ENCODE measurements around the gene ENTPD5. TPM values are rescaled to one million over a fixed set of nuclear protein-coding genes. Genes with fewer than 3 reads are reported as not detected.

The ENTPD5 gene
- total RNA-seq, 4 donors from 2014 or later: 8.1 to 12.6 (median 10.0) TPM

DNA sequence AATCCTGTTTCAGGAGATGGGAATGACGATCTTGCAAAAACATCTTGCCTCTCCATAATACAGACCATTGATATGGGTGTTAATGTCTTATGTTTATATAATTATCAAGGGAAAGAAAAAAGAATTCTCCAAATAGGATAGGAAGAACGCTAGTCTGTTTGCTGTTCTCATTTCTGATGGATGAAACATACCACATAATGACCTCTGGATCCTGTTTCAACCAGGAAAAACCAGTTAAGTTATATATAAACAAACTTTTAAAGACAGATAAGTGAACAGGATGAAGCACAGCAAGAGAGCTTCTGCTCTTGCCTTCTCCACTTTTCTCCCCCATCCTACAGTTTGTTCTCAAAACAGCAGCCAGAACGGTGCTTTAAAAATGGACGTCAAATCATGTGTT is 41.2 kb downstream of the ENTPD5 start:
- no peaks in the 10 kb centered on the region for H3K36me3 ChIP-seq

DNA sequence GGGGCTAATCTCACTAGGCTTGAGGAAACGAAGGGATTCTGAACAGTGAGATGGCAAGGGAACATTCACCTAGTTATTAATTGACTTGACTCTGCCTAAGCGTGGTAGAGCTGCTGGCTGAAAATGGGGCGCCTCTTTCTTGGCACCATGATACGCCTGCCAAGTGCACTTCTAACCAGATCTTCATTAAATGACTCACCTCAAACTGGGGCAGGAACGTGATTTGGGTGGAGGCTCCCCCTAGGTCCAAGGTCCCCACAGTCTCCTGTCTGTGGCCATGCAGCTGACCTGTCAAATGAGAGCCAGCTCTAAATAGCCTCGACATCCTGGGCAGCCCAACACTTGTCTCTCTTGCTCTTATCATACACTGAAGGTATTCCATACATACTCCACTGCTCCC is 43.0 kb downstream of the ENTPD5 start:
- H3K4me1 ChIP-seq: peaks cover 0 to 7% of the 10 kb centered on the region in 2 donors
- no peak overlapping the region for H3K4me3 ChIP-seq (replicated peaks in 1 of 3)
- no peak for TF ChIP-seq POLR2A (IDR thresholded peaks at IDR 0.05)
- TF ChIP-seq, protein P1, sequence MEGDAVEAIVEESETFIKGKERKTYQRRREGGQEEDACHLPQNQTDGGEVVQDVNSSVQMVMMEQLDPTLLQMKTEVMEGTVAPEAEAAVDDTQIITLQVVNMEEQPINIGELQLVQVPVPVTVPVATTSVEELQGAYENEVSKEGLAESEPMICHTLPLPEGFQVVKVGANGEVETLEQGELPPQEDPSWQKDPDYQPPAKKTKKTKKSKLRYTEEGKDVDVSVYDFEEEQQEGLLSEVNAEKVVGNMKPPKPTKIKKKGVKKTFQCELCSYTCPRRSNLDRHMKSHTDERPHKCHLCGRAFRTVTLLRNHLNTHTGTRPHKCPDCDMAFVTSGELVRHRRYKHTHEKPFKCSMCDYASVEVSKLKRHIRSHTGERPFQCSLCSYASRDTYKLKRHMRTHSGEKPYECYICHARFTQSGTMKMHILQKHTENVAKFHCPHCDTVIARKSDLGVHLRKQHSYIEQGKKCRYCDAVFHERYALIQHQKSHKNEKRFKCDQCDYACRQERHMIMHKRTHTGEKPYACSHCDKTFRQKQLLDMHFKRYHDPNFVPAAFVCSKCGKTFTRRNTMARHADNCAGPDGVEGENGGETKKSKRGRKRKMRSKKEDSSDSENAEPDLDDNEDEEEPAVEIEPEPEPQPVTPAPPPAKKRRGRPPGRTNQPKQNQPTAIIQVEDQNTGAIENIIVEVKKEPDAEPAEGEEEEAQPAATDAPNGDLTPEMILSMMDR (IDR thresholded peaks at IDR 0.05): no peak
- H3K36me3 ChIP-seq: no peaks in the 10 kb centered on the region
- H3K27ac ChIP-seq: no peak overlapping the region
- no peak for DNase-seq
- H3K27me3 ChIP-seq: no peaks in the 10 kb centered on the region
- intact Hi-C loops (cut with DNase I): no loop called here
- no peaks in the 10 kb centered on the region for H3K9me3 ChIP-seq
- 76 to 91% methylated on average over 3 to 6 of the region's 6 CpGs for WGBS, 2 donors

More for the DNA sequence above, 41.2 kb downstream of the ENTPD5 start:
- no peak overlapping the region for H3K27ac ChIP-seq
- no peaks in the 10 kb centered on the region for H3K9me3 ChIP-seq
- intact Hi-C loops (cut with DNase I): no loop called here
- no peak overlapping the region for H3K4me3 ChIP-seq (replicated peaks in 1 of 3)
- no peak for DNase-seq
- peaks cover 0 to 7% of the 10 kb centered on the region in 2 donors for H3K4me1 ChIP-seq
- 60 to 65% methylated on average over 4 of the region's 4 CpGs for WGBS, 2 donors
- TF ChIP-seq POLR2A (IDR thresholded peaks at IDR 0.05): no peak
- TF ChIP-seq, protein P1 (IDR thresholded peaks at IDR 0.05): no peak
- H3K27me3 ChIP-seq: no peaks in the 10 kb centered on the region

DNA sequence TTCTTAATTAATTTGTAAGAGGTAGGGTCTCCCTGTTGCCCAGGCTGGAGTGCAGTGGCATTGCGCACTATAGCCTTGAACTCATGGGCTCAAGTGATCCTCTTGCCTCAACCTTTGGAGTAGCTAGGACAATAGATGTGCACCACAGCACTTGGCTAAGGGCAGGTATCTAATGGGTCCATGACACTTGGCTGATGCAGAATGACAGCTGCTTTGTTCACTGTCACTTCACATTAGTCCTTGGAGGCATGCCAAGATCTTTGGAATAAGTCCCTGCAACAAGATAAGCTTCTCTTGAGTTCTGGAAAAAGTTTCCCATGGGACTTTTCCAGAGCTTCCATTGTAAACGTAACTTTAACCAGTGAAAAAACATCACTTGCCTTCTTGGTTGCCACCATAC is 45.6 kb downstream of the ENTPD5 start:
- H3K4me3 ChIP-seq (replicated peaks in 1 of 3): no peak overlapping the region
- H3K27me3 ChIP-seq: no peaks in the 10 kb centered on the region
- 62 to 80% methylated on average over 2 of the region's 2 CpGs for WGBS, 2 donors
- intact Hi-C loops (cut with DNase I): no loop called here
- H3K36me3 ChIP-seq: peaks cover 6 to 8% of the 10 kb centered on the region in 2 donors
- TF ChIP-seq POLR2A (IDR thresholded peaks at IDR 0.05): no peak
- TF ChIP-seq, protein P1 (IDR thresholded peaks at IDR 0.05): no peak
- H3K9me3 ChIP-seq: no peaks in the 10 kb centered on the region
- no peak overlapping the region for H3K27ac ChIP-seq
- DNase-seq: no peak
- H3K4me1 ChIP-seq: peaks cover 0 to 7% of the 10 kb centered on the region in 2 donors

DNA sequence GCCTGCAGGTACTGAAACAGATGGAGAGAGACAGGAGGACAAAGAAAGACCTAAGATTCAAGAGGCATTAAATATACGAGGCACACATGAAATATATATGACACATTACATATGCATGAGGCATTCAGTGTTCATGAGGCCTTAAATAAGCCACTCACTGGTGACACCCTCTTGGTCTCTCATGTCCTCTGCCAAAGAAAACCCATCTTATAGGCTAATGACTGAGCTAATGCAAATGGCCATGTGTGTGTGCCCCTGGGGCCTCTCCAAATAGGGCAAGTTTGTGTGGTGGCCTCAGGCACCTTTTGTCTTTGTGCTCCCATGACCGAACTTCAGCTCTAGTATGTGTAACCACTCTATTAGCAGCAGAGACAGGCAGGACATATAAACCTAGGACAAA is 50.2 kb downstream of the ENTPD5 start:
- Histone ChIP-seq H3K36me3 (peaks cover 8 to 10% of the 10 kb centered on the region in 2 donors), H3K4me1 (peaks cover 0 to 5% of the 10 kb centered on the region in 2 donors), H3K4me3 (replicated peaks in 1 of 3) (no peak overlapping the region), H3K27me3 (no peaks in the 10 kb centered on the region), H3K9me3 (no peaks in the 10 kb centered on the region), H3K27ac (no peak overlapping the region)
- DNase-seq: no peak
- TF ChIP-seq POLR2A (IDR thresholded peaks at IDR 0.05): no peak
- TF ChIP-seq, protein P1 (IDR thresholded peaks at IDR 0.05): no peak
- 91 to 97% methylated on average over 2 of the region's 2 CpGs for WGBS, 2 donors
- intact Hi-C loops (cut with DNase I): no loop called here

DNA sequence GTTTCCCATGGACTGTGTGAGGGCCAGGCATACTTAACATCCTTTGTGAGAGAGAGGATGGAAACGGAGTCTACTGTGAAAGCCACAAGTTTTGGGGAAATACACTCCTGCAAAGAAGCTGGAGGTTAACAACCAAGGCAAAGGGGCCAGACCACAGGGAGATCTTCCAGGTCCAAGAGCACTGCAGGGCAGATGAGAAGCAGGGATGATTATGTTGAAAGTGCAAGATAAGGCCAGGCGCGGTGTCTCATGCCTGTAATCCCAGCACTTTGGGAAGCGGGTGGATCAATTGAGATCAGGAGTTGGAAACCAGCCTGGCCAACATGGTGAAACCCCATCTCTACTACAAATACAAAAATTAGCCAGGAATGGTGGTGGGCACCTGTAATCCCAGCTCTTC is 53.9 kb downstream of the ENTPD5 start:
- peaks cover 33 to 34% of the 10 kb centered on the region in 2 donors for H3K36me3 ChIP-seq
- no peak for TF ChIP-seq POLR2A (IDR thresholded peaks at IDR 0.05)
- TF ChIP-seq, protein P1 (IDR thresholded peaks at IDR 0.05): no peak
- no peaks in the 10 kb centered on the region for H3K9me3 ChIP-seq
- H3K4me1 ChIP-seq: no peaks in the 10 kb centered on the region
- H3K27ac ChIP-seq: no peak overlapping the region
- no peaks in the 10 kb centered on the region for H3K27me3 ChIP-seq
- intact Hi-C loops (cut with DNase I): no loop called here
- WGBS, 2 donors: 97 to 98% methylated on average over 4 of the region's 4 CpGs
- DNase-seq: no peak
- H3K4me3 ChIP-seq (replicated peaks in 1 of 3): no peak overlapping the region

Measured in thyroid gland (tissue), 4 donors.